MM.1S (cell line): ENCODE measurements around the gene MYO10.
A peak's percentile ranks its signal among the peaks of the same experiment; 100 is the strongest.

Experiments
- DNase-seq: peaks from one replicate; pipeline ENCODE4 v3.0.0-alpha.2; 2015
- H2AFZ ChIP-seq: fragments of 300-600 bp; sonication (generic); 2 replicates; pipeline ENCODE4 v1.6.0; 2016; ENCODE audit warnings: antibody characterized with exemption, low read length
- H3F3A ChIP-seq: fragments of 300-600 bp; sonication (generic); 2 replicates; pipeline ENCODE4 v1.6.1; 2016; ENCODE audit warnings: mild to moderate bottlenecking, antibody characterized with exemption, low read length, moderate library complexity, mixed read lengths; ENCODE audit not compliant: insufficient read depth
- H3K27ac ChIP-seq: fragments of 300-600 bp; sonication (generic); 2 replicates; pipeline ENCODE4 v1.5.1; 2016; ENCODE audit warnings: mild to moderate bottlenecking, low read length
- H3K27me3 ChIP-seq: fragments of 300-600 bp; sonication (generic); replicated peaks from 2 replicates; pipeline ENCODE4 v1.6.0; 2016; ENCODE audit warnings: low read length; ENCODE audit not compliant: insufficient read depth
- H3K36me3 ChIP-seq: fragments of 300-600 bp; sonication (generic); replicated peaks from 2 replicates; pipeline ENCODE4 v1.6.1; 2016; ENCODE audit warnings: mild to moderate bottlenecking, low read length, mixed read lengths; ENCODE audit not compliant: insufficient read depth
- H3K4me1 ChIP-seq: fragments of 300-600 bp; sonication (generic); 2 replicates; pipeline ENCODE4 v1.6.1; 2016; ENCODE audit warnings: low read length, mixed read lengths
- H3K4me2 ChIP-seq: fragments of 300-600 bp; sonication (generic); 2 replicates; pipeline ENCODE4 v1.6.0; 2016; ENCODE audit warnings: low read depth, low read length
- H3K4me3 ChIP-seq: fragments of 300-600 bp; sonication (generic); 2 replicates; pipeline ENCODE4 v1.5.1; 2016; ENCODE audit warnings: low read length, mixed read lengths
- H3K79me2 ChIP-seq: fragments of 300-600 bp; sonication (generic); 2 replicates; pipeline ENCODE4 v1.6.1; 2016; ENCODE audit warnings: mixed run types, low read length, mixed read lengths
- H3K9ac ChIP-seq: fragments of 300-600 bp; sonication (generic); 2 replicates; pipeline ENCODE4 v1.6.1; 2016; ENCODE audit warnings: low read length, mixed read lengths
- H3K9me2 ChIP-seq: fragments of 300-600 bp; sonication (generic); replicated peaks from 2 replicates; pipeline ENCODE4 v1.6.1; 2016; ENCODE audit warnings: mild to moderate bottlenecking, low read length, mixed read lengths; ENCODE audit not compliant: insufficient read depth
- H3K9me3 ChIP-seq: fragments of 300-600 bp; sonication (generic); replicated peaks from 2 replicates; pipeline ENCODE4 v1.6.1; 2016; ENCODE audit warnings: mild to moderate bottlenecking, low read length, mixed read lengths; ENCODE audit not compliant: insufficient read depth
- H4K20me1 ChIP-seq: fragments of 300-600 bp; sonication (generic); 2 replicates; pipeline ENCODE4 v1.6.1; 2016; ENCODE audit warnings: mild to moderate bottlenecking, low read length, moderate library complexity, mixed read lengths; ENCODE audit not compliant: insufficient read depth
- EZH2 ChIP-seq: fragments of 300-600 bp; sonication (generic); optimal IDR thresholded peaks from 2 replicates; pipeline ENCODE3; 2017; ENCODE audit warnings: low read depth, mild to moderate bottlenecking, antibody characterized with exemption, low read length, mixed read lengths
- EZH2phosphoT487 ChIP-seq: fragments of 300-600 bp; sonication (generic); IDR thresholded peaks from 2 replicates; pipeline ENCODE4 v1.6.1; 2018; ENCODE audit warnings: antibody characterized with exemption, low read length
- TF ChIP-seq, protein P1 (sequence below): fragments of 300-600 bp; sonication (generic); IDR thresholded peaks from 2 replicates; pipeline ENCODE4 v1.5.1; 2016; ENCODE audit warnings: antibody characterized with exemption, low read length, mixed read lengths

Gene MYO10

DNA sequence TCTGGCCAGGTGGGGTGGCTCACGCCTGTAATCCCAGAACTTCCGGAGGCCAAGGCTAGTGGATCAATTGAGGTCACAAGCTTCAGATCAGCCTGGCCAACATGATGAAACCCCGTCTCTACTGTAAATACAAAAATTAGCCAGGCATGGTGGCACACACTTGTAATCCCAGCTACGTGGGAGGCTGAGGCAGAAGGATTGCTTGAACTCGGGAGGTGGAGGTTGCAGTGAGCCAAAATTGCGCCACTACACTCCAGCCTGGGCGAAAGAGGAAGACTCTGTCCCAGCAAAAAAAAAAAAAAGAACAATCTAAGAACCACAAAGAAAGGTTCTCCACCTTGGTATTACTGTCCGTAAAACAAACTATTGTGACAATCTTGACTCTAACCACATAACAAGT lies 9.7 kb downstream of the MYO10 start:
- Histone ChIP-seq H3K4me1 (no peaks in the 10 kb centered on the region), H3K27me3 (no peaks in the 10 kb centered on the region), H3K9ac (no peak overlapping the region), H4K20me1 (no peaks in the 10 kb centered on the region), H3K9me2 (no peaks in the 10 kb centered on the region), H2AFZ (no peak overlapping the region), H3K79me2 (no peaks in the 10 kb centered on the region), H3K36me3 (no peaks in the 10 kb centered on the region), H3F3A (no peaks in the 10 kb centered on the region), H3K9me3 (no peaks in the 10 kb centered on the region), H3K27ac (no peak overlapping the region), H3K4me2 (no peak overlapping the region), H3K4me3 (no peak overlapping the region)
- DNase-seq = no peak
- TF ChIP-seq EZH2phosphoT487 (no peak), EZH2 (no peak)
- TF ChIP-seq, protein P1, sequence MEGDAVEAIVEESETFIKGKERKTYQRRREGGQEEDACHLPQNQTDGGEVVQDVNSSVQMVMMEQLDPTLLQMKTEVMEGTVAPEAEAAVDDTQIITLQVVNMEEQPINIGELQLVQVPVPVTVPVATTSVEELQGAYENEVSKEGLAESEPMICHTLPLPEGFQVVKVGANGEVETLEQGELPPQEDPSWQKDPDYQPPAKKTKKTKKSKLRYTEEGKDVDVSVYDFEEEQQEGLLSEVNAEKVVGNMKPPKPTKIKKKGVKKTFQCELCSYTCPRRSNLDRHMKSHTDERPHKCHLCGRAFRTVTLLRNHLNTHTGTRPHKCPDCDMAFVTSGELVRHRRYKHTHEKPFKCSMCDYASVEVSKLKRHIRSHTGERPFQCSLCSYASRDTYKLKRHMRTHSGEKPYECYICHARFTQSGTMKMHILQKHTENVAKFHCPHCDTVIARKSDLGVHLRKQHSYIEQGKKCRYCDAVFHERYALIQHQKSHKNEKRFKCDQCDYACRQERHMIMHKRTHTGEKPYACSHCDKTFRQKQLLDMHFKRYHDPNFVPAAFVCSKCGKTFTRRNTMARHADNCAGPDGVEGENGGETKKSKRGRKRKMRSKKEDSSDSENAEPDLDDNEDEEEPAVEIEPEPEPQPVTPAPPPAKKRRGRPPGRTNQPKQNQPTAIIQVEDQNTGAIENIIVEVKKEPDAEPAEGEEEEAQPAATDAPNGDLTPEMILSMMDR = no peak

DNA sequence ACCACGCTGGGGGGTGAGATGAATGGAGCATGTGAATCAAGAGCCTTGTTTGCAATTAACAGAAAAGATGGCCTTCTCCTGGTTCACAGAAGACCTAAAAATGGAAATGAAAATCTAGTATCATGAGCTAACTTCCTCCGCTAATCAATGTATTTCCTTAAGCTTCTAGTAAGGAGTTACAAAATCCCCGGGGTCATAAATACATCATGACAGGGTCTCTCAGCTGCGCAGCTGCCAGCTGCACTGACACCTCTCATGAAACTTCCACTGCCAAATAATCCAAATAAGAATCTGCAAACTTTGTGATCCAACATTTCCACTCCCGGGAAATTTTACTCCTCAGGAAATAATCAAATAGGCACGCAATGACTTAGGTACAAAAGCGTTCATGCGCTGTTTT lies 11.9 kb downstream of the MYO10 start:
- Histone ChIP-seq H3K4me1 (no peaks in the 10 kb centered on the region), H3K79me2 (no peaks in the 10 kb centered on the region)

DNA sequence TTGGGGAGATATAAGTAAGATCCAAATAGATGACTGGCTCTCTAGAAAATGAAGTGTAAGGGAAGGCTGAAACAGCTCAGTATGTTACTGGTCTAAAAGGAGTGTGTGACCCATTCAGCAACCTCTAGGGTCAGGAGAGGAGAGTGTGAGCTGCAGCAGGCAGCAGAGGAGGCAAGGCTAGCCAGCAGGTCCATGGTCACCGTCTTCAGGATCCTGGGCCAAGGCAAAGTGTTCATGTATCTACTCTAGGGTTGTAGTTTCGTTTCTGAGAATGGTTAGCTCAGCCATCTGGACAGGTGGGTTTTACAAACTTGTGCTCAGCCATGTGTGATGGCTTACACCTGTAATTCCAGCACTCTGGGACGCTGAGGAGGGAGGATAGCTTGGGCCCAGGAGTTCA lies 13.7 kb downstream of the MYO10 start:
- H3K79me2 ChIP-seq = no peaks in the 10 kb centered on the region

More for the DNA sequence above, 11.9 kb downstream of the MYO10 start:
- H3K9me2 ChIP-seq = no peaks in the 10 kb centered on the region
- H3F3A ChIP-seq = no peaks in the 10 kb centered on the region
- TF ChIP-seq, protein P1 = no peak
- TF ChIP-seq EZH2 (no peak), EZH2phosphoT487 (no peak)
- no peak overlapping the region for H3K4me2 ChIP-seq
- DNase-seq = no peak
- H3K9ac ChIP-seq = no peak overlapping the region
- no peak overlapping the region for H3K4me3 ChIP-seq
- H3K27ac ChIP-seq = no peak overlapping the region
- no peak overlapping the region for H2AFZ ChIP-seq
- no peaks in the 10 kb centered on the region for H3K36me3 ChIP-seq
- H3K9me3 ChIP-seq = no peaks in the 10 kb centered on the region
- H3K27me3 ChIP-seq = no peaks in the 10 kb centered on the region
- H4K20me1 ChIP-seq = no peaks in the 10 kb centered on the region

More for the DNA sequence above, 13.7 kb downstream of the MYO10 start:
- Histone ChIP-seq H3K4me2 (no peak overlapping the region), H3K9ac (no peak overlapping the region), H3K27ac (no peak overlapping the region), H3K27me3 (no peaks in the 10 kb centered on the region), H3F3A (no peaks in the 10 kb centered on the region), H4K20me1 (no peaks in the 10 kb centered on the region), H3K4me3 (no peak overlapping the region), H2AFZ (no peak overlapping the region), H3K36me3 (no peaks in the 10 kb centered on the region), H3K9me2 (no peaks in the 10 kb centered on the region), H3K4me1 (no peaks in the 10 kb centered on the region), H3K9me3 (no peaks in the 10 kb centered on the region)
- TF ChIP-seq EZH2phosphoT487 (no peak), EZH2 (no peak)
- TF ChIP-seq, protein P1 = no peak
- DNase-seq = peak; percentile 6
